HG03442 (cell line): ENCODE data around the gene FBXL5.

Experiments
- ATAC-seq: cut with Tn5 transposase; IDR thresholded peaks from one replicate; pipeline ENCODE4 v1.9.1; 2021; ENCODE audit warnings: mild to moderate bottlenecking, moderate library complexity; ENCODE audit not compliant: unreplicated experiment

The FBXL5 gene, protein sequence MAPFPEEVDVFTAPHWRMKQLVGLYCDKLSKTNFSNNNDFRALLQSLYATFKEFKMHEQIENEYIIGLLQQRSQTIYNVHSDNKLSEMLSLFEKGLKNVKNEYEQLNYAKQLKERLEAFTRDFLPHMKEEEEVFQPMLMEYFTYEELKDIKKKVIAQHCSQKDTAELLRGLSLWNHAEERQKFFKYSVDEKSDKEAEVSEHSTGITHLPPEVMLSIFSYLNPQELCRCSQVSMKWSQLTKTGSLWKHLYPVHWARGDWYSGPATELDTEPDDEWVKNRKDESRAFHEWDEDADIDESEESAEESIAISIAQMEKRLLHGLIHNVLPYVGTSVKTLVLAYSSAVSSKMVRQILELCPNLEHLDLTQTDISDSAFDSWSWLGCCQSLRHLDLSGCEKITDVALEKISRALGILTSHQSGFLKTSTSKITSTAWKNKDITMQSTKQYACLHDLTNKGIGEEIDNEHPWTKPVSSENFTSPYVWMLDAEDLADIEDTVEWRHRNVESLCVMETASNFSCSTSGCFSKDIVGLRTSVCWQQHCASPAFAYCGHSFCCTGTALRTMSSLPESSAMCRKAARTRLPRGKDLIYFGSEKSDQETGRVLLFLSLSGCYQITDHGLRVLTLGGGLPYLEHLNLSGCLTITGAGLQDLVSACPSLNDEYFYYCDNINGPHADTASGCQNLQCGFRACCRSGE

DNA sequence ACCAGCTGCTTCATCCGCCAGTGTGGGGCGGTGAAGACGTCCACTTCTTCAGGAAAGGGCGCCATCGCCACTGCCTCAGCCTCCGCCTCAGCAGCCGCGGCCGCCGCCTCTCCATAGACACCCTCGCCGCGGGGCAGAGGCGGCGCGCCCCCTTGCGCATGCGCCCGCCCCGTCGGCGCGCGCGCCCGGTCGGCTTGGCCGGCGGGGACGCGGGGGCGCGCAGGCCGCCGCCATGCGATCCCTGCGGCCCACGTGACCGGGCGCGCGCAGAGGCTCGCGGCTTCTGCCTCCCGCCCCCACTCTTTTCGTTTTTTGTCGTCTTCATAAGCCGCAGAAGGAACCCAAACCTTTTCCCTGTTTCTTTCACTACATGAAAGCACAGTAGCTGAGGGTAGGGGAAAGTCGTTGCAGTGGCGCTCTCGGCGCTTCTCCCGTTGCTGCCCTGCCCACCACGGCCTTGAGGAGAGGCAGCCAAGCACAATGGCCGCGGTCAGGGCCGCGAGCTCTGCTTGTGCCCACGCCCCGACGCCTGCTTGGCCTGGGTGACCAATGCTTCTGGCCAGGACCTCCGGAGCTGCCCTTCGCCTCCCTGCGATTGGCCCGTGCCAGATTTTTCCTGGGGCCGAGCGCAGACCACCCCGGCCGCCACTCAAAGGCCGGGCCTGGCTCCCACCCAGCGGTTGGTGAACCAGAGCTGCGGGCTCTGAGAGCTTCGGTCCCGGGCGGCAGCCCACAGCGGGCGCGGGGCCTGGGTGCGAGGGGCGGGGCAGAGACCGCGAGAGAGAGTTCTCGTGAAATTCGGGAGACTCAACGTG, at the start of gene FBXL5:
Gene FBXL5, minus strand, starts transcription at position 135 of the 815 bp plus-strand sequence. Its CDS starts 70 bp downstream, at position 65.
- ATAC-seq = peak; percentile 65

DNA sequence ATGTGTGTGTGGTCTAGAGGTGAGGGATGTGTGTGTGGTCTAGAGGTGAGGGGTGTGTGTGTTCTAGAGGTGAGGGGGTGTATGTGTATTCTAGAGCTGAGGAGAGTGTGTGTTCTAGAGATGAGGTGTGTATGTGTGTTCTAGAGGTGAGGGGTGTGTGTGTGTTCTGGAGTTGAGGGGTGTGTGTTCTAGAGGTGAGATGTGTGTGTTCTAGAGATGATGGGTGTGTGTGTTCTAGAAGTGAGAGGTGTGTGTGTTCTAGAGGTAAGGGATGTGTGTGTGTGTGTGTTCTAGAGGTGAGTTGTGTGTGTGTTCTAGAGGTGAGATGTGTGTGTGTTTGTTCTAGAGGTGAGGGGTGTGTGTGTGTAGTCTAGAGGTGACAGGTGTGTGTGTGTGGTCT, 49.0 kb upstream of the FBXL5 start:
- ATAC-seq = no peak

DNA sequence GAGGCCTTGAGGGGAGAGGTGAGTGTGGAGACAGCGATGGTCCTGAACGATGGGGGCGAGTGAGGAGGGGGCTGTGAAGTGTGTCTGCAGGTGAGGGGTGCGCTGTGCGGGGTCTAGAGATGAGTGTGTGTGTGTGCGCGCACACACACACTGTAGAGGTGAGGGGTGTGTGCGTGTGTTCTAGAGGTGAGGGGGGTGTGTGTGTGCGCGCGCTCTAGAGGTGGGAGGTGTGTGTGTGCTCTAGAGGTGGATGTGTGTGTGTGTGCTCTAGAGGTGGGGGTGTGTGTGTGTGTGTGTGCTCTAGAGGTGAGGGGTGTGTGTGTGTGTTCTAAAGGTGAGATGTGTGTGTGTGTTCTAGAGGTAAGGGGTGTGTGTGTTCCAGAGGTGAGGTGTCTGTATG, 48.3 kb upstream of the FBXL5 start:
- ATAC-seq = no peak

DNA sequence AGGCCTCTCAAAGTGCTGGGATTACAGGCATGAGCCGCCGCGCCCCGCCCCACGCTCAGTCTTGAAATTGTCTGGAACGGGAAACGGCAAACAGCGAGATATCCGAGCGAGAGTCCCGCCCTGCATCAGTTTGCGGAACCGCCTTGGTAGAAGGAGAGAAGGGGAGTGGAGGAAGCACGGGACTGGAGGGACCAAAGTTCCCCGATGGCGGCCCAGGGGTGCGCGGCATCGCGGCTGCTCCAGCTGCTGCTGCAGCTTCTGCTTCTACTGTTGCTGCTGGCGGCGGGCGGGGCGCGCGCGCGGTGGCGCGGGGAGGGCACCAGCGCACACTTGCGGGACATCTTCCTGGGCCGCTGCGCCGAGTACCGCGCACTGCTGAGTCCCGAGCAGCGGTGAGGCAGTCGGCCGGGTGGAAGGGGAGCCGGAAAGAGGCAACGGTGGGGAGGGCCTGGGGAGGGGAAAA, 47.8 kb upstream of the FBXL5 start, which contains the start of gene BST1:
Gene BST1, plus strand, starts transcription at position 125 of the 463 bp plus-strand sequence. Its CDS starts 80 bp downstream, at position 205.
- ATAC-seq = peak; percentile 58

DNA sequence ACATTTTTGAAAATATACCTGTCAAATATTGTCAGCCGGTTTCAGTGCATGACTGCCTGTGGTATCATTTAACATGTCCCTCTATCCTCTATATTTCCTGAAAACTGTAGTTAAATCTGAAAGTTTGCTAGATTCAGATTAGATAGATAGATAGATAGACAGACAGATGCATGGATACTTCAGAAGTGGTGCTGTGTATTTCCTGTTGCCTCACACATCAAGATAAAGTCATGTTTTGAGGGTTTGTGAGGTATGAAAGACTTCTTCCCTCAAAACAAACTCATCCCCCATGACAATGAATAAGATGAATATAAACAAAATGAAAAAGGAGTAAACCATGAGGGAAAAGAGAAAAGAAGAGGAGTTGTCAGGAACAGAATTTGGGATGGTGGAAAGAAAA, 41.7 kb upstream of the FBXL5 start:
- ATAC-seq = no peak

DNA sequence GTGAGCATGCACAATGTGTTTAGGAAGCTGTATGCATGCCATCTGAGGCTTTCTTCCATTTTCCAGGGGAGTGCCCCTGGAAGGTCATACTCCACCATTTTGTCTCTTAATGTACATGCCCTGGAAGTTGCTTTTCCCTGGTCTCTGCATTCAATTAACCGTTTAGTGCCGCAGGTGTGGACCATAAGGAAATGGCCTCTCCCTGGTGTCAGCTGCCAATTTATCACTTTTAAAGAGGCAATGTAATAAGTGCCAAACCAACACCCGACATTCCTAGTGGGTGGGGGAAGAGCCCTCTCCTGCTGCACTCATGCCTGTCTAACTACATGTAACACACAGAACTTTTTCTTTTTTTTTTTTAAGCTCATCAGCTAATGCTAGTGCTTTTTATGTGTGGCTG, 40.6 kb upstream of the FBXL5 start:
- no peak for ATAC-seq

DNA sequence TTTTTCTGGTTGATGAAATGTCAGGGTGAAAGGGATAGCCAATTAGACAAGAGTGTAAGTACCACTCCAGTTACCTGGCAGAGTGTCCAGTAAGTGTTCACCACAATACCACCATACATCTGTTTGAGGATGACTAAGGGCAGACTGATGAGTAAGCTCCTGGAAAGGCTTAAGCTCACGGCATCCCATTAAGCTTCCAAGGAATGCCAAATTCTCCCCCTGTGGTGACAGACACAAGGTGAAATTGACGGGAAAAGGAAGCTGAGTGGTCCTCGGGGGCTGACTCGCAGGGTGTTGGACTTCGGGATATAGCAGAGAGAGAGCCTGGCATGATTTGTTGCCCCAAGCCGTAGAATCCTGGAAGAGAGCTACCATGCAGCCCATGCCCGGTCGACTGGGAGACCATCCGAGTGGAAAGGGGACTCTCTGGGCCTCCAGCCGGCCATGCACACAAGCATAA, 40.1 kb upstream of the FBXL5 start:
- no peak for ATAC-seq

DNA sequence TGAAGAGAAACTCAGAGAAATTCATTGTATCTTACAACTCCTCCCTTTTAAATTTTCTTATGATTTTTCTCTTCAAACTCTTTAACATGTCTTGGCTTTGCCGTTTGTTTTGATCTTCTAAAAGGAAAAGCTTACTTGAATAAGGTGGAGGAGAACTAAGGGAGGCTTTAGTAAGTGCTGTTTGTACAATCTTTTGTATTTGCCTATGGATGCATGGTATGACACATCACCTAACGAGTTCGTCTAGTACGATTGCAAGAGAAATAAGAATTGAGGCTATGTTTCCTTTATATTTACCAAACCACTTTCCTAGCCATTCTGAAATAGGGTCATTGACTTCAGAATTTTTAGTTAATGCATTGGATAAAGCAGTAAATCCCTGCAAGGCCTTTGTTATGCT, 39.3 kb upstream of the FBXL5 start:
- ATAC-seq = no peak

DNA sequence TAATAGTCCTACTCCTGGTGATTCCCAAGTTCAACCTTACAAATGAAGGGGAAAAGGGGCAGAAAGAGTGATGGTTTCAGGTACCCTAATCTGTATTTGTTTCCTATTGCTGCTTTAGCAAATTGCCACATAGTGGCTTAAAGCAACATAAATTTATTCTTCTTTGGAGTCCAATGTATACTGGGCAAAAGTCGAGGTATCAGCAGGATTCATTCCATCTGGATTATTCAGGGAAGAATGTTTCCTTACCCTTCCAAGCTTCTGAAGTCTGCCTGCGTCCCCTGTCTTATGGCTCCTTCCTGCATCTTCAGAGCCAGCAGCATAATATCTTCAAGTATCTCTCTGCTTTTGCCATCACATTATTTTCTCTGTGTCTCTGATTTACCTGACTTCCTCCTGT, 37.4 kb upstream of the FBXL5 start:
- no peak for ATAC-seq

DNA sequence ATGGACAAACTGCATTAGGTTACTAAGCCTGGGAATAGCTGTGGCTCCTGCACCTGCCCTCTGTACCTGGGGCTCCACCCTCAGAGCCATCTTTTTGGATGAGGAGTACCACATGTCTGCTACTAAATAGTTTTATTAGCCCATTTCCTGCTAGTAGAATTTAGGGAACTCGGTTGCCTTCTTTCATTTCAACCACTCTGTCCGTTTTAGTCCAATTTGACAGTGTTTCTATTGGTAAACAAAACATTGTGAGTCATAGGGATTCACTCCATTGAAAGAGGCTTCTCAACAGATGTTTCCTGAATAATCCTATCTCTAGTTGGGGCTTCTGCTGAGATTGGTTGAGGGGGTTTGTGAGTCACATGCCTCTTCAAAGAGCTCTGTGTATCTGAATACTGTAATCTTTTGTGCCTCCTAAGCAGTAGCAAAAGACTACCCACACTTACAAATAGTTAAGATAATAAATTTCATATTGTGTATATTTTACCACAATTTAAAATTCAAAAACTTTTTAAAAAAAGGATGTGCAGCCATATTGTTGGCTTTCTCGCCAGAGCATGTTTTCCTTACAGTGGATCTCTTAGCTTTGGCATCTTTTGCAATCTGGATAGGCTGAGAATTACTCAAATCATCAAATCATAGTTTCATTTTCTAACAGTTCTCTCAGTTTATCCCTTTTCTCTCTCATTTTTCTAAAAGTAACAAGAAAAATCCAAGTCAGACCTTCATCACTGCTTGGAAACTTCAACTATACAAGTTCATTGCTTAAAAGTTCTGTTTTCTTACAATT, 36.4 kb upstream of the FBXL5 start:
- ATAC-seq = no peak

DNA sequence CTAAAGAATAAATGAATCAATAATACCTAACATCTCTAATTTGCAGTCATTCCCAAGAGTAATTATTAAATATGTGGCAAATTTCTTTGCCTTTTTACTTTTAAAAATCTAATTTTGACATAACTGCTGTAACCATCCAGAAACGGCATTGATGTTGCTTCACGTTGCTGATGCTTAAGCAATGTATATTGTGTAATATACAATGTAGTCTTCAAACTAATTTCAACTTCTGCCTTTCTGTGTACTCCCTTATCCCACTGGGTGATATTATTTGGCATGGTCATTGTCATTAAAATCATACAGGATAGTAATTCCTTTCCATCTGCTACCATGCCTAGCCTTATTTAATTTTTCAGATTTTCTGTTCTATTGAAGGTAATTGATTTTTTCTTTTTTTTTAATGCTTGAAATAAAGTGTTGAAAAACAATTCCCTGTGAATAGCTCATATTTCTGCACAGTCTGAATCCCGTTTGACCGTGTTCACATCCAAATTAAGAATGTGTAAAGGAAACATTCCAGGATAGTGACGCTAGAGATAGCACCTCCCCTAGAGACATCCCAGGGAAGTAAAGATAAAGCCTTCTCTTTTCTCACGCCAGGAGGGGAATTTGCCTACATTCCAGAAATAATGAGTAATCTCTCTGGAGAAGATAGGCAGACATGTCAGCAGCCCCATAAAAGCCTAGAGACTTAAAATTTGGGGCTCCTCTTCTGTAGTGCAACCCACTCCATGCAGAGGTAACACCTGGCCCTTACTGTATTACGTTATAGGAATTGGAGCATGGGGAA, 35.1 kb upstream of the FBXL5 start:
- ATAC-seq = no peak

DNA sequence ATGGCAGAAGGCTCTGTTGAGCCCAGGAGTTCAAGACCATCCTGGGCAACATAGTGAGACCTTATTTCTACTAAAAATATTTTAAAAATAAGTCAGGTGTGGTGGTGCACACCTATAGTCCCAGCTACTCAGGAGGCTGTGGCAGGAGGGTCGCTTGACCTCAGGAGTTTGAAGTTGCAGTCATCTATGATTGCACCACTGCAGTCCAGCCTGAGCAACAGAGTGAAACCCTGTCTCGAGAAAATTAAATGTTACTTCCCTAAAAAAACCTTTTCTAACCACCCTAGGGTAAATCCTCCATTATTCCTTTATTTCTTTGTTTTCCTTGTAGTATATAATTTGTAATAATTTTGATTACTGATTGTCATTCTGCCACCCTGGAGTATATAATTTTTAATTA, 34.4 kb upstream of the FBXL5 start:
- no peak for ATAC-seq

DNA sequence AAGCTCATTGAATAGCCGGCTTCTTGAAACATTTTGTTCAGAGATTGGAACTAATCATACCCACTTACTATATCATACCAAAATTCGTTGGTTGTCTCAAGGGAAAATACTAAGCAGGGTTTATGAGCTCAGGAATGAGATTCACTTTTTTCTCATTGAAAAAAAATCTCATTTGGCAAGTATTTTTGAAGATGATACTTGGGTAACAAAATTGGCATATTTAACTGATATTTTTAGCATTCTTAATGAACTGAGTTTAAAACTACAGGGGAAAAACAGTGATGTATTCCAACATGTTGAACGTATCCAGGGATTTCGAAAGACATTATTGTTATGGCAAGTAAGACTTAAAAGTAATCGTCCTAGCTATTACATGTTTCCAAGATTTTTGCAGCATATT, 32.9 kb upstream of the FBXL5 start:
- no peak for ATAC-seq

DNA sequence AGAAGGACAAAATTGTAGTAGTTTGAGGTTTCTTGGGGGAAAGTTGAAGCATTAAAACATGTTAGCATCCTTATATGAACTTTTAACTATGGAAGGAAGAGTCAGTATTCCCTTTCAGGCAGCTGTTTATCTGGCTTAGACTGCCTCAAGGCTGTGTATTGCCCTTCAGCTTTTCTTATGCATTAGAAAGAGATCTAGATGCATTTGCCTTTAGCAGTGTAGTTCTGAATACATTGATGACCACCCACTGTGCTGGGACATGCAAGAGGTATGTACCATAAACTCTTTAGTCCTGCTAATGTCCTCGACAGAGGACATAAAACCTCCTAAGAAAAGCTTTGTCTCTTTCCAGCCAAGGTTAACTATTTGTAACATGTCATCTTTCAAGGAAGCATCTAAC, 29.3 kb upstream of the FBXL5 start:
- no peak for ATAC-seq

DNA sequence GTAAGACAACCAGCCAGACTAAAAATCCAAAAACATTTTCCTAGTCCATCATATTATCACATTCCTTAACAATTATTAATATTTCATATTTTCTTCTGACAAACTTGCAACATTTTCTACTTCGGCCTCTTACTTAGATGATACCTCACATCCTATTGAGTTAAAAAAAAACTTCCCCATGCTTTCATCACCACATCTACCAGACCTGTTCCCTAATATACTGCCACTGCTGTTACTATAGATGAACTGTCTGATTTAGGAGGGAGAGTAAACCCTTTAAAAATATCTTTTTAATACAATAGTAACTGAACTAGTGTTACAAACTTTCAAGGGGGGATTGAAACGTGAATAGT, 28.0 kb upstream of the FBXL5 start:
- ATAC-seq = no peak

DNA sequence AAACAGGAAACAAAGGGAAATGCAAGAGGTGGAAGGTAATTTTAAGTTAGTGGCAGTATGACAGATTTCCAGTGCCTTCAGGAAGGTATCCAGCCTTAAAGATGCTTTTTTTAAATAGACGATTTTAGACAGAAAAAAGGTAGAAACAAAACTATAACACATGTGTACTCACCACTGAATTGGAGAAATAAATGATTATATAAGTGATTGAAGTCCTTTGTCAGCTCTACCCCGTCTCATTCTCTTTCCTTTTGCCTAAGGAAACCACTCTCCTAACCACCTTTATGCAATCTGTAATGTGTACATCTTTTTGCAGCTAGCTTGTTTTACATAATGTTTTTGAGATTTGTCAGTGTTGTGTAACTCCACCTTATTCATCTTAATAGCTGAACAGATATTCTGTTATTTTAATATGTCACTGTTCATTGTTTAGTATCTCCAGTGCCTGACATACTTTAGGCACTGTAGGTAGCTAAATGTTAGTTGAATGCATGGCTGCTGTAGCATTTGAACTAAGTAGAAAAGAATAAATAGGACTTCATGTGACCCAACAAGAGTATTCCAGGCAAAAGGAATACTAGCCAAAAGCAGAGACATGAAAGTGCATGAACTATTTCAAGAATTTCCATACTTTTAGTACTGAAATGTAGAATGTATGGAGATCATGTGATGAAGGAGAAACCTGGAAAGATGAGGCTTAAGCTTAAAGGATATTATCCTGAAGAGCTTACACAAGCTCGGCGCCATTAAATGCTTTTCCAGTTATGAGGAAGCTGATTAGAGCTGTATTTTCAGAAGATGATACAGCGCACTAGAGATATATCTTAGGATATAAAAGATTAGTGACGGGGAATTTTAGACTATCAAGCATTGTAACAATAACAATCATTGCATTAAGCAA, 27.3 kb upstream of the FBXL5 start:
- ATAC-seq = no peak

DNA sequence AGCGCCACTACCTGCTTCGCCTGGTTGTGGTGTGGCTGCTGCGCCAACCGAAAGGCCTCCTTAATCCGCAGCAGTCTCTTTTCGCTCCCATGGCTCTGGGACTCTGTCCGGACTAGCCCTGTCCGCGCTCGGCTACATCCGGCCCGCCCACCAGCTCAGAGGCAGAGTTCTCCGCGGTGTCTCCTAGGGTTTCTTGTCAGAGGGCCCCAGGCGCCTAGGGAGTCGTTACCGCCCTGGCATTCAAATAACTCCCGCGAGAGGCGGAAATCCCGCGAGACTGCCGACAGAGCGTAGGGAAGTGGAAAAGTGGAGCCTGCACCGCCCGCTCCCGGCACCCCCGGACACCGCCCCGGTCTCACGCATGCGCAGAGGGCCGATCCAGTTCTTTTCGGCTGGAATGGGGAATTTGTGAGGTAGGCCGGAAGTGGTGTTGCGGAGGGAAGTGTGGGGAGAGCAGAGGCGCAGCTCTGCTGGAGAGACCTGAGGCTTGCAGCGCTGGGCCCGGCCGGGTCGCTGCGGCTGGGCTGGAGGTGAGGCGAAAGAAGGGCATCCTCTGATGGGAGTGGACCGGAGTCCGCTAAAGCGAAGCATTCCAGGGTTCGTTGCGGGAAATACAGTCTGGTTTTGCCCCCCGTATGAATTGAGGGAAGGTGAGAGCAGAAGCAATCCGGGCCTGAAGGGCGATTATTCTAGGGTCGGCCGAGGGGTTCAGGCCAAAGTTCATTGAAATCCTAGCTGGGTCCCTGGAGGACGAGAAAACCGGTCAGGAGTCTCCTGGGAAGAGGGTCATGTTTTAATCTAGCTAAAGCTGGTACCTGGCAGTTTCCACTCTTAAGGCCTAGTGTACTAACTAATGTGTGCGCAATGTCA, 26.4 kb upstream of the FBXL5 start, which contains the start of gene FAM200B:
Gene FAM200B, plus strand, starts transcription at position 456 of the 870 bp plus-strand sequence. CDS start 5,151 bp downstream, outside the sequence.
- peak; percentile 86 for ATAC-seq

DNA sequence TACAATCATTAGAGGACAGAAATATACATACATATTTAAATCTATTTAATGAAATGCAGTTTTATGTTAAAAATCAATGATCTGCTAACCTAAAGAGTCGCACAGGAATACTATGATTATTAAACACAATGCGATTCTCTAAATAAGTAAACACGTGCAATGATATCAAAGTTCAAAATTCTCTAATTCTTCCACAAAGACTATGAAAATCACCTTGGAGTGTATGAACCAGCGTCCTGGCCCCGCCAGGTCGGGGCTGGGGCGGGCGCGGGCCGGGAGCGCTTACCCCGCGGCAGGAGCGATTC, 25.9 kb upstream of the FBXL5 start:
- ATAC-seq = no peak
